ENCODE results near the gene PHPT1. TPM values are rescaled to one million over a fixed set of nuclear protein-coding genes. Genes with fewer than 3 reads are reported as not detected.

The PHPT1 gene
- total and polyA plus RNA-seq, 2 donors (not counting 1 experiment from before 2014, with no cell fraction given) = 99.6 to 190 TPM

- H3K4me3 ChIP-seq (replicated peaks in 1 of 4; ENCODE audit: control extremely low read depth in 1 of 4, insufficient read depth in 1 of 4, low read depth in 3 of 4, low read length in 4 of 4) = no peak overlapping the region
These were observed 43.1 kb upstream of the PHPT1 start for GRCh38 chr9:136806067-136806466.

GRCh38 chr9:136806631-136807201 lies 42.5 kb upstream of the PHPT1 start:
- no peaks in the 10 kb centered on the region for H4K20me1 ChIP-seq (ENCODE audit: control insufficient read depth, extremely low read depth, insufficient read depth, low read length)
- H3K4me1 ChIP-seq (ENCODE audit: control insufficient read depth, extremely low read depth, insufficient read depth, low read length) = peaks cover 9% of the 10 kb centered on the region
- no peak overlapping the region for H2AFZ ChIP-seq (ENCODE audit: low read length)
- peak overlapping the region; percentile 81 for H3K9ac ChIP-seq (ENCODE audit: insufficient read depth, low read length)
- peak overlapping the region; percentile 86 for H3K4me2 ChIP-seq (ENCODE audit: extremely low read depth, insufficient read depth, low read length)
- DNase-seq (ENCODE audit: low read depth in 2 of 2) = no peak
- H3K27ac ChIP-seq (ENCODE audit: insufficient read depth, low read length) = peak overlapping the region; percentile 71
- peaks cover 2% of the 10 kb centered on the region for H3K36me3 ChIP-seq (ENCODE audit: control insufficient read depth, insufficient read depth, low read length)
- TF ChIP-seq CTCF (conservative IDR thresholded peaks at IDR 0.05 in 1 of 2, IDR thresholded peaks at IDR 0.05 in 1 of 2; ENCODE audit: low read depth in 1 of 2, low read length in 2 of 2) = no peak
- TF ChIP-seq EZH2 (IDR thresholded peaks at IDR 0.05; ENCODE audit: low read length, missing control alignments) = no peak
- H3K27me3 ChIP-seq (ENCODE audit: control insufficient read depth, insufficient read depth, low read length) = peaks cover 3% of the 10 kb centered on the region
- peak overlapping the region; percentile 61 to 86 (median 80) for H3K4me3 ChIP-seq (replicated peaks in 1 of 4; ENCODE audit: control extremely low read depth in 1 of 4, insufficient read depth in 1 of 4, low read depth in 3 of 4, low read length in 4 of 4)
- peaks cover 35% of the 10 kb centered on the region for H3K79me2 ChIP-seq (ENCODE audit: control insufficient read depth, insufficient read depth, low read length)
- H3K9me3 ChIP-seq (ENCODE audit: control insufficient read depth, insufficient read depth, low read depth, low read length) = no peaks in the 10 kb centered on the region

More at GRCh38 chr9:136806067-136806466, 43.1 kb upstream of the PHPT1 start:
- Histone ChIP-seq H3K9me3 (ENCODE audit: control insufficient read depth, insufficient read depth, low read depth, low read length) (no peaks in the 10 kb centered on the region), H2AFZ (ENCODE audit: low read length) (no peak overlapping the region), H3K36me3 (ENCODE audit: control insufficient read depth, insufficient read depth, low read length) (peaks cover 2% of the 10 kb centered on the region), H3K9ac (ENCODE audit: insufficient read depth, low read length) (no peak overlapping the region), H3K4me1 (ENCODE audit: control insufficient read depth, extremely low read depth, insufficient read depth, low read length) (peaks cover 9% of the 10 kb centered on the region), H3K79me2 (ENCODE audit: control insufficient read depth, insufficient read depth, low read length) (peaks cover 28% of the 10 kb centered on the region), H4K20me1 (ENCODE audit: control insufficient read depth, extremely low read depth, insufficient read depth, low read length) (no peaks in the 10 kb centered on the region), H3K27me3 (ENCODE audit: control insufficient read depth, insufficient read depth, low read length) (peaks cover 3% of the 10 kb centered on the region), H3K4me2 (ENCODE audit: extremely low read depth, insufficient read depth, low read length) (peak overlapping the region; percentile 86), H3K27ac (ENCODE audit: insufficient read depth, low read length) (no peak overlapping the region)
- TF ChIP-seq CTCF (conservative IDR thresholded peaks at IDR 0.05 in 1 of 2, IDR thresholded peaks at IDR 0.05 in 1 of 2; ENCODE audit: low read depth in 1 of 2, low read length in 2 of 2) (no peak), EZH2 (IDR thresholded peaks at IDR 0.05; ENCODE audit: low read length, missing control alignments) (no peak)
- no peak for DNase-seq (ENCODE audit: low read depth in 2 of 2)

DNA sequence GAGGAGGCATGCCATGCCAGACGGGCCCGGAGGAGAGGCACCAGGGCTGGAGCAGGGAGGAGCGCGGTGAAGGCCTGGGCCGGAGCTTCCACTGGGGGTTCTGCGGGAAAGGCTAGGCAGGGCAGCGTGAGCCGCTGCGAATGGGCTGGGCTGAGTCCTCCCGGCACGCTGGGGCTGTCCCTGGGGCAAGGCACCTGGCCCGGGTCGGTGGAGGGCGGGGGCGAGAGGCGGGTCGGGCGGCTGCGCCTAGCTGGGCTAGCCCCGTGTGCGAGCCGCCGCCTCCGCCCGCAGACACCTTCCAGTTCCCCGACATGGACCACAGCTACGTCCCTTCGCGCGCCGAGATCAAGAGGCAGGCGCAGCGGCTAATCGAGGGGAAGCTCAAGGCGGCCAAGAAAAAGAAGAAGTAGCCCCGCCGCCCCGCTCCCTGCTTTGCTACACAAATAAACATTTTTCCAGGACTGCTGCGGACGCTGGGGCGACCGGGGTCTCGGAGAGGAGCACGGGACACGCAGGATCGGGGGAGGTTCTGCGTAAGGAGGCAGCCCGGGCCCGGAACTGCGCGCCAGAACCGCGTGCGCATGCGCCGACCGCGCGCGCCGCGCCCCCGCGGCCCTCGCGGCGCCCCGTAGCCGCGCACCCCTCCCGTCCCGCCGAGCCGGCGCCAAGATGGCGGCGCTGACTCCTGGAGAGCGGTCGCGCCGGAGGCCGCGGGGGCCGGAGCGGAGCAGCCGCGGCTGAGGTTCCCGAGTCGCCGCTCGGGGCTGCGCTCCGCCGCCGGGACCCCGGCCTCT lies 41.7 kb upstream of the PHPT1 start, which contains the start of gene RABL6:
Gene RABL6 (plus strand): TSS at position 668 of the 794 bp plus-strand sequence. CDS start 249 bp downstream, outside the sequence.
- Histone ChIP-seq H3K4me2 (ENCODE audit: extremely low read depth, insufficient read depth, low read length) (peak within 1 kb of the TSS; percentile 98), H2AFZ (ENCODE audit: low read length) (peak within 1 kb of the TSS; percentile 82), H3K4me3 (replicated peaks in 1 of 4; ENCODE audit: control extremely low read depth in 1 of 4, insufficient read depth in 1 of 4, low read depth in 3 of 4, low read length in 4 of 4) (peak within 1 kb of the TSS; percentile 78 to 86 (median 80)), H3K27me3 (ENCODE audit: control insufficient read depth, insufficient read depth, low read length) (no peaks in the 10 kb centered on the region), H4K20me1 (ENCODE audit: control insufficient read depth, extremely low read depth, insufficient read depth, low read length) (no peaks in the 10 kb centered on the region), H3K4me1 (ENCODE audit: control insufficient read depth, extremely low read depth, insufficient read depth, low read length) (peaks cover 9% of the 10 kb centered on the region), H3K36me3 (ENCODE audit: control insufficient read depth, insufficient read depth, low read length) (peaks cover 2% of the 10 kb centered on the region), H3K79me2 (ENCODE audit: control insufficient read depth, insufficient read depth, low read length) (peaks cover 36% of the 10 kb centered on the region), H3K9ac (ENCODE audit: insufficient read depth, low read length) (peak within 1 kb of the TSS; percentile 81), H3K27ac (ENCODE audit: insufficient read depth, low read length) (peak within 1 kb of the TSS; percentile 71), H3K9me3 (ENCODE audit: control insufficient read depth, insufficient read depth, low read depth, low read length) (no peaks in the 10 kb centered on the region)
- TF ChIP-seq EZH2 (IDR thresholded peaks at IDR 0.05; ENCODE audit: low read length, missing control alignments) = no peak
- no peak for TF ChIP-seq CTCF (conservative IDR thresholded peaks at IDR 0.05 in 1 of 2, IDR thresholded peaks at IDR 0.05 in 1 of 2; ENCODE audit: low read depth in 1 of 2, low read length in 2 of 2)
- DNase-seq (ENCODE audit: low read depth in 2 of 2) = peak; percentile 61 to 67
